Heart left ventricle (tissue), 16 donors: ENCODE results near the gene USP32. TPM values are rescaled to one million over a fixed set of nuclear protein-coding genes. Genes with fewer than 3 reads are reported as not detected.
A peak's percentile ranks its signal among the peaks of the same experiment; 100 is the strongest.
"Not testable (repeated sequence)": the region's sequence is repeated elsewhere in the genome, so short reads cannot be mapped to it uniquely, and the experiment has no call there.

ENCODE experiments used
- ATAC-seq, 4 donors: fragments of 200-7000 bp; cut with Tn5 transposase; one replicate each; pipeline ENCODE4 v1.9.1; 2020 to 2022; ENCODE audit warnings: moderate library complexity in 4 of 4, mild to moderate bottlenecking in 3 of 4, moderate number of reproducible peaks in 1 of 4
- DNase-seq, 5 donors: peaks; one replicate each; pipeline ENCODE4 v3.0.0-alpha.2; 2020
- H3K27ac ChIP-seq, 12 donors: fragments of 200-600 bp; sonication (generic) in 4 of 12; one replicate each; pipeline versions ENCODE4 v1.5.0 to v1.8.0; 2016 to 2022; ENCODE audit warnings: mild to moderate bottlenecking in 2 of 12
- H3K27me3 ChIP-seq, 9 donors: fragments of 200-600 bp; sonication (generic) in 2 of 9; one replicate each; pipeline versions ENCODE4 v1.5.1 to v1.8.0; 2016 to 2022; ENCODE audit warnings: mild to moderate bottlenecking in 3 of 9
- H3K36me3 ChIP-seq, 9 donors: fragments of 200-600 bp; sonication (generic) in 2 of 9; one replicate each; pipeline versions ENCODE4 v1.5.0 to v1.8.0; 2018 to 2022; ENCODE audit warnings: mild to moderate bottlenecking in 2 of 9
- H3K4me1 ChIP-seq, 12 donors: fragments of 200-600 bp; sonication (generic) in 4 of 12; one replicate each; pipeline versions ENCODE4 v1.5.0 to v1.8.0; 2016 to 2022; ENCODE audit warnings: mild to moderate bottlenecking in 3 of 12
- H3K4me3 ChIP-seq, 12 donors: fragments of 200-600 bp; sonication (generic) in 4 of 12; one replicate each; pipeline versions ENCODE4 v1.5.0 to v1.8.0; 2017 to 2022; ENCODE audit warnings: mild to moderate bottlenecking in 9 of 12, moderate library complexity in 4 of 12
- H3K9me3 ChIP-seq, 12 donors: fragments of 200-600 bp; sonication (generic) in 4 of 12; one replicate each; pipeline versions ENCODE4 v1.5.0 to v1.8.0; 2016 to 2022; ENCODE audit warnings: mild to moderate bottlenecking in 1 of 12
- CTCF ChIP-seq, 12 donors: fragments of 200-600 bp; sonication (generic) in 4 of 12; IDR thresholded peaks; one replicate each; pipeline versions ENCODE4 v1.5.0 to v1.8.0; 2018 to 2022; ENCODE audit warnings: antibody characterized with exemption in 12 of 12, mild to moderate bottlenecking in 5 of 12
- POLR2A ChIP-seq, 2 donors: fragments of 450-650 bp; IDR thresholded peaks; one replicate each; pipeline ENCODE4 v1.6.1; 2017; ENCODE audit warnings: antibody characterized with exemption in 2 of 2, mild to moderate bottlenecking in 2 of 2, moderate library complexity in 2 of 2
- WGBS, 4 donors: extraction: QIAGEN DNeasy Blood & Tissue Kit in 2 of 4; methylation state at CpG; one replicate each; pipeline versions ENCODE4 v1.1.5 to v1.1.7; 2013 to 2018; 5-methylcytosine and 5-hydroxymethylcytosine counted together
- intact Hi-C, 10 donors: fragments of 100-400 bp; cut with DNase I; formaldehyde crosslinking; loops; one replicate each; pipeline versions ENCODE4 v1.11.1 to v1.14.2; 2022
- polyA plus RNA-seq, 2 donors: library from polyadenylated mRNA; stranded (reverse); fragments of 200-250 nt; gene quantifications; one replicate each; pipeline ENCODE4 v1.2.3, GENCODE V29; 2013
- total RNA-seq, 9 donors: library from RNA; depleted of rRNA in 2 of 9; stranded (reverse); fragments of >200 nt in 2 of 9; fragmentation: NEBNext Ultra II Directional in 3 of 9; extraction: Animal tissue kit (Norgen Biotek cat#: 25700) in 3 of 9; gene quantifications; one replicate each; pipeline versions ENCODE4 v1.1.0 to v1.2.4, GENCODE V29; 2016 to 2023
- donor health status: ischemic (EF 13 %, LVEDD 7.1; RV severe dilation, severe dysfunction).
- donor health status: healthy with polysubstance abuse.
- donor health status: DM: no; HTN: yes; CAD: no.
- donor health status: DM: no; HTN: no; CAD: no.
- donor health status: ischemic (EF 25% LVEDD 6.9; RV normal size, moderate dysfunction).
- donor health status: ischemic (EF 25% LVEDD 5.7; RV mildly dilated, moderate dysfunction).
- donor health status: healthy.
- donor health status: DM: yes; HTN: yes; CAD: no.
- donor health status: ischemic (EF 35%, LVEDD 5.7; RV mildly dilated, moderate dysfunction).
- donor health status: nonischemic (EF 11% LVEDD 7.7; RV severe dilation, severe dysfunction).
- donor health status: DM: yes; HTN: yes; CAD: no.
- donor health status: PGD.
- donor health status: ischemic (EF 29% LVEDD 5.4; RV normal size, mild dysfunction).
- donor health status: nonischemic (EF 23%, LVEDD 6.1; RV moderate dilation, normal function).

USP32 gene
- total and polyA plus RNA-seq, 11 donors: 9.8 to 50.0 (median 30.3) TPM

- Histone ChIP-seq H3K4me3 (no peak overlapping the region), H3K4me1 (peaks cover 0 to 18% (median 8%) of the 10 kb centered on the region in 12 donors), H3K27me3 (no peaks in the 10 kb centered on the region), H3K27ac (no peak overlapping the region), H3K9me3 (no peaks in the 10 kb centered on the region), H3K36me3 (no peaks in the 10 kb centered on the region)
- ATAC-seq (no peak), DNase-seq (no peak)
- WGBS, 4 donors: 85 to 90% (median 87%) methylated on average over 5 to 6 of the region's 6 CpGs
- TF ChIP-seq POLR2A (IDR thresholded peaks at IDR 0.05): no peak
- TF ChIP-seq CTCF (IDR thresholded peaks at IDR 0.05): no peak
- intact Hi-C loops: loop anchor here in 1 of 10 donors (5.0 kb wide), 1 partner anchor 212 kb away; no protein-coding TSS in a partner anchor
Observed at GRCh38 chr17:60425626-60426025, 33.7 kb upstream of the USP32 start.

- Histone ChIP-seq H3K9me3 (no peaks in the 10 kb centered on the region), H3K27me3 (no peaks in the 10 kb centered on the region), H3K36me3 (no peaks in the 10 kb centered on the region), H3K4me3 (no peak overlapping the region), H3K27ac (no peak overlapping the region), H3K4me1 (peaks cover 0 to 18% (median 8%) of the 10 kb centered on the region in 12 donors)
- ATAC-seq: no peak
- intact Hi-C loops: no loop called here
- 80 to 87% (median 84%) methylated on average over 3 of the region's 3 CpGs for WGBS, 4 donors
- no peak for DNase-seq
- TF ChIP-seq CTCF (IDR thresholded peaks at IDR 0.05): no peak
- no peak for TF ChIP-seq POLR2A (IDR thresholded peaks at IDR 0.05)
Observed at GRCh38 chr17:60423865-60424264, 31.9 kb upstream of the USP32 start.

GRCh38 chr17:60422162-60422665, 30.3 kb upstream of the USP32 start, which contains the start of gene CHCT1:
Gene CHCT1, plus strand, starts transcription at chr17:60422489. Its CDS starts 104 bp downstream, at chr17:60422593.
- Histone ChIP-seq H3K36me3 (no peaks in the 10 kb centered on the region), H3K27me3 (no peaks in the 10 kb centered on the region), H3K4me3 (peak within 1 kb of the TSS; percentile 33 to 68 (median 54)), H3K9me3 (no peaks in the 10 kb centered on the region), H3K4me1 (peaks cover 0 to 18% (median 8%) of the 10 kb centered on the region in 12 donors), H3K27ac (peak within 1 kb of the TSS in 5 of 12 donors; percentile 8 to 58 (median 35))
- WGBS, 4 donors: 66 to 77% (median 72%) methylated on average over 18 of the region's 18 CpGs
- no peak for TF ChIP-seq CTCF (IDR thresholded peaks at IDR 0.05)
- no peak for TF ChIP-seq POLR2A (IDR thresholded peaks at IDR 0.05)
- ATAC-seq (peak in 2 of 4 donors; percentile 8 to 17), DNase-seq (peak in 2 of 5 donors; percentile 13 to 23)
- intact Hi-C loops: no loop called here

- Histone ChIP-seq H3K4me3 (peak overlapping the region; percentile 33 to 68 (median 54)), H3K27me3 (no peaks in the 10 kb centered on the region), H3K27ac (peak overlapping the region in 5 of 12 donors; percentile 8 to 58 (median 35)), H3K4me1 (peaks cover 0 to 18% (median 9%) of the 10 kb centered on the region in 12 donors), H3K9me3 (no peaks in the 10 kb centered on the region), H3K36me3 (no peaks in the 10 kb centered on the region)
- DNase-seq: peak; percentile 66 to 87 (median 72)
- intact Hi-C loops: no loop called here
- TF ChIP-seq POLR2A (IDR thresholded peaks at IDR 0.05) (no peak), CTCF (IDR thresholded peaks at IDR 0.05) (peak; percentile 82 to 99 (median 93))
- peak; percentile 68 to 98 (median 96) for ATAC-seq
- WGBS, 4 donors: 2 to 7% (median 4%) methylated on average over 29 to 66 of the region's 66 CpGs
Observed at GRCh38 chr17:60421273-60422161, 29.6 kb upstream of the USP32 start.

- H3K9me3 ChIP-seq, H3K27me3 ChIP-seq, H3K36me3 ChIP-seq, intact Hi-C loops, DNase-seq, H3K27ac ChIP-seq, H3K4me3 ChIP-seq, ATAC-seq: not testable (repeated sequence)
- peaks cover 0 to 18% (median 9%) of the 10 kb centered on the region in 12 donors for H3K4me1 ChIP-seq
- 92 to 97% (median 94%) methylated on average over 7 of the region's 7 CpGs for WGBS, 4 donors
Observed at GRCh38 chr17:60419875-60420274, 27.9 kb upstream of the USP32 start.

- ATAC-seq, intact Hi-C loops: not testable (repeated sequence)
- 93 to 99% (median 96%) methylated on average over 4 of the region's 4 CpGs for WGBS, 4 donors
Observed at GRCh38 chr17:60419003-60419402, 27.1 kb upstream of the USP32 start.

More at GRCh38 chr17:60419003-60419402, 27.1 kb upstream of the USP32 start:
- H3K27ac ChIP-seq, H3K27me3 ChIP-seq, H3K9me3 ChIP-seq, DNase-seq, H3K4me3 ChIP-seq, H3K36me3 ChIP-seq: not testable (repeated sequence)
- H3K4me1 ChIP-seq: peaks cover 0 to 18% (median 9%) of the 10 kb centered on the region in 12 donors
